SK-N-SH (cell line): ENCODE results near the gene CHCHD6. TPM values are rescaled to one million over a fixed set of nuclear protein-coding genes. Genes with fewer than 3 reads are reported as not detected.

Experiments used
- CTCF ChIA-PET: fragments of 300-600, 350-600 bp; formaldehyde crosslinking; extraction: SDS; loops from one replicate; lab custom pipeline; 2021; lab: Yijun Ruan, JAX
- POLR2A ChIA-PET: fragments of 350-600 bp; sonication (Branson Sonifier 250); formaldehyde crosslinking; extraction: SDS; loops from one replicate; lab custom pipeline; 2020; ENCODE audit warnings: antibody characterized with exemption, inconsistent platforms; lab: Yijun Ruan, JAX
- DNase-seq: peaks from one replicate; pipeline ENCODE4 v3.0.0; 2012
- H2AFZ ChIP-seq: fragments of 200-600 bp; sonication (generic); 2 replicates; pipeline ENCODE4 v1.8.1; 2016; ENCODE audit warnings: antibody characterized with exemption, mild to moderate bottlenecking, low read depth
- H3F3A ChIP-seq: fragments of 200-600 bp; sonication (generic); replicated peaks from 2 replicates; pipeline ENCODE3; 2016; ENCODE audit warnings: antibody characterized with exemption, mild to moderate bottlenecking; ENCODE audit not compliant: insufficient read depth
- H3K27ac ChIP-seq, 2 experiments: fragments of 200-500 bp in 1 of 2; fragments of 200-600 bp in 1 of 2; sonication (Bioruptor generic) in 1 of 2; sonication (generic), shearing (Covaris generic) in 1 of 2; 2 replicates each; pipeline versions ENCODE4 v1.5.1 to v1.6.1; 2014 to 2016; ENCODE audit warnings: low read depth in 2 of 2, inconsistent platforms in 1 of 2, low read length in 1 of 2, mild to moderate bottlenecking in 1 of 2, mixed read lengths in 1 of 2
- H3K27me3 ChIP-seq: fragments of 200-600 bp; sonication (generic), shearing (Covaris generic); 2 replicates; pipeline ENCODE4 v1.6.1; 2016; ENCODE audit warnings: mixed run types; ENCODE audit not compliant: insufficient read depth
- H3K36me3 ChIP-seq, 2 experiments: fragments of 200-500 bp in 1 of 2; fragments of 200-600 bp in 1 of 2; sonication (Bioruptor generic) in 1 of 2; sonication (generic) in 1 of 2; replicated peaks in 1 of 2; 2 replicates each; pipeline versions ENCODE3 to v1.5.1; 2014 to 2016; ENCODE audit warnings: low read length in 1 of 2, mild to moderate bottlenecking in 1 of 2; ENCODE audit not compliant: insufficient read depth in 2 of 2, control insufficient read depth in 1 of 2
- H3K4me1 ChIP-seq, 2 experiments: fragments of 200-500 bp in 1 of 2; fragments of 200-600 bp in 1 of 2; sonication (Bioruptor generic) in 1 of 2; sonication (generic), shearing (Covaris generic) in 1 of 2; 2 replicates each; pipeline versions ENCODE4 v1.5.1 to v1.6.1; 2014 to 2016; ENCODE audit warnings: low read depth in 1 of 2, low read length in 1 of 2, mixed run types in 1 of 2; ENCODE audit not compliant: insufficient read depth in 2 of 2, control insufficient read depth in 1 of 2
- H3K4me2 ChIP-seq: fragments of 200-600 bp; sonication (generic), shearing (Covaris generic); 2 replicates; pipeline ENCODE4 v1.6.1; 2017; ENCODE audit warnings: mixed run types
- H3K4me3 ChIP-seq, 2 experiments: fragments of 200-500 bp in 1 of 2; fragments of 200-600 bp in 1 of 2; sonication (Bioruptor generic) in 1 of 2; sonication (generic), shearing (Covaris generic) in 1 of 2; 2 replicates each; pipeline versions ENCODE4 v1.5.1 to v1.8.1; 2014 to 2016; ENCODE audit warnings: low read depth in 2 of 2, inconsistent platforms in 1 of 2, low read length in 1 of 2, mild to moderate bottlenecking in 1 of 2, mixed read lengths in 1 of 2, moderate library complexity in 1 of 2
- H3K79me2 ChIP-seq: fragments of 200-600 bp; sonication (generic); 2 replicates; pipeline ENCODE4 v1.8.1; 2017; ENCODE audit warnings: mild to moderate bottlenecking; ENCODE audit not compliant: insufficient read depth
- H3K9ac ChIP-seq: fragments of 200-600 bp; sonication (generic); 2 replicates; pipeline ENCODE4 v1.6.1; 2017; ENCODE audit warnings: mixed run types
- H3K9me2 ChIP-seq: fragments of 200-600 bp; sonication (generic); 2 replicates; pipeline ENCODE4 v1.6.1; 2017; ENCODE audit warnings: mixed run types
- H3K9me3 ChIP-seq: fragments of 200-600 bp; sonication (generic); 2 replicates; pipeline ENCODE4 v1.6.1; 2017; ENCODE audit warnings: mixed run types, mild to moderate bottlenecking, moderate library complexity
- H4K20me1 ChIP-seq: fragments of 200-600 bp; sonication (generic); 2 replicates; pipeline ENCODE4 v1.6.1; 2017; ENCODE audit warnings: mild to moderate bottlenecking, mixed run types; ENCODE audit not compliant: insufficient read depth
- GABPA ChIP-seq: IDR thresholded peaks from 2 replicates; pipeline ENCODE4 v1.4.0; 2012; ENCODE audit warnings: low read depth, mild to moderate bottlenecking
- JUND ChIP-seq: IDR thresholded peaks from 2 replicates; pipeline ENCODE4 v1.4.0; 2012
- MEF2A ChIP-seq: IDR thresholded peaks from 2 replicates; pipeline ENCODE4 v1.4.0; 2012; ENCODE audit warnings: low read depth, borderline replicate concordance
- NFIC ChIP-seq: IDR thresholded peaks from 2 replicates; pipeline ENCODE4 v1.4.0; 2012; ENCODE audit warnings: borderline replicate concordance
- POLR2AphosphoS5 ChIP-seq: IDR thresholded peaks from 2 replicates; pipeline ENCODE4 v1.6.1; 2012; ENCODE audit warnings: low read depth, low read length
- RAD21 ChIP-seq: IDR thresholded peaks from 2 replicates; pipeline ENCODE4 v1.6.1; 2012; ENCODE audit warnings: mild to moderate bottlenecking, low read length
- SIN3A ChIP-seq: IDR thresholded peaks from 2 replicates; pipeline ENCODE4 v1.6.1; 2012; ENCODE audit warnings: low read depth, mild to moderate bottlenecking, low read length, moderate library complexity, borderline replicate concordance
- TAF1 ChIP-seq: IDR thresholded peaks from 2 replicates; pipeline ENCODE4 v1.6.1; 2012; ENCODE audit warnings: low read depth, mild to moderate bottlenecking, low read length, moderate library complexity, borderline replicate concordance
- TCF12 ChIP-seq: IDR thresholded peaks from 2 replicates; pipeline ENCODE4 v1.4.0; 2012
- YY1 ChIP-seq: IDR thresholded peaks from 2 replicates; pipeline ENCODE4 v1.4.0; 2012; ENCODE audit warnings: low read depth, mild to moderate bottlenecking
- WGBS: methylation state at CpG from one replicate; pipeline ENCODE4 v1.1.6; 2017; ENCODE audit warnings: low lambda C conversion rate; 5-methylcytosine and 5-hydroxymethylcytosine counted together
- polyA plus RNA-seq, 3 experiments: library from polyadenylated mRNA; depleted of rRNA; stranded (reverse); fragments of >200 nt; gene quantifications; 2 replicates each; pipeline ENCODE4 v1.2.3, GENCODE V29; 2012
- TF ChIP-seq, protein P1 (sequence below): fragments of 150-350 bp; IDR thresholded peaks from 2 replicates; pipeline ENCODE4 v1.6.1; 2016; ENCODE audit warnings: mild to moderate bottlenecking, low read depth, low read length
- TF ChIP-seq, protein P2 (sequence below): fragments of 200-600 bp; sonication (generic); IDR thresholded peaks from 2 replicates; pipeline ENCODE4 v1.6.1; 2017; ENCODE audit warnings: antibody characterized with exemption, mild to moderate bottlenecking, moderate library complexity
- TF ChIP-seq, protein P3 (sequence below): IDR thresholded peaks from 2 replicates; pipeline ENCODE4 v1.4.0; 2012; ENCODE audit warnings: low read depth

The CHCHD6 gene
- polyA plus RNA-seq, 1 of the 3 experiments (the other 2 are of a cell fraction) = 42.5 TPM

DNA sequence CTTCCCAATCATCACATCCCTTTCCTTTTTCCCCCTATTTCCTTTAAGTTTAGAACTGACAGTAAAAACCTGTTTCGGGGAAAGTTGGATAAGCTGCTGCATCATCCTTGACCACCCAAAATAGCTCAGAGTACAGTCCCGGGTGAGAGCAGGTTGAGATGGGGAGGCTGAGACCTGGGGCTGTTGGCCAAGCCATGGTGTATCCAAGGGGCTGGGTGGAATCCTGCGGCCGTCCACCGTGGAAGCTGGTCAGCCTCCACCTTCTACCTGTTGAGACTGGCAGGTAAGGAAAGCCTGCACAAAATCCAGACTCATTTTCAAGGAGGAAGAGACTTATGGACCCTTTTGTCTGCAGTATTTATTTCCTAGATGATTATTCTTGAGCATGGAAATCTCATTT lies 150.6 kb downstream of the CHCHD6 start:
- Histone ChIP-seq H2AFZ (no peak overlapping the region), H3K9me2 (no peaks in the 10 kb centered on the region), H3K79me2 (no peaks in the 10 kb centered on the region), H4K20me1 (no peaks in the 10 kb centered on the region), H3K9me3 (no peaks in the 10 kb centered on the region), H3F3A (no peaks in the 10 kb centered on the region), H3K4me2 (no peak overlapping the region), H3K4me1 (peaks cover 0 to 6% of the 10 kb centered on the region in 2 experiments; a peak in 2 of 4 replicates), H3K9ac (no peak overlapping the region), H3K27ac (no peak overlapping the region), H3K27me3 (no peaks in the 10 kb centered on the region), H3K36me3 (no peaks in the 10 kb centered on the region), H3K4me3 (no peak overlapping the region)
- POLR2A ChIA-PET = no interaction called here
- no peak for DNase-seq
- WGBS = 89% methylated on average over 5 of the region's 5 CpGs
- TF ChIP-seq JUND = no peak
- no peak for TF ChIP-seq TAF1
- CTCF ChIA-PET = interaction anchor here (1.1 to 1.2 kb wide), 2 partner anchors 449 to 720 kb away, joined by 3 read pairs; no protein-coding TSS in a partner anchor

DNA sequence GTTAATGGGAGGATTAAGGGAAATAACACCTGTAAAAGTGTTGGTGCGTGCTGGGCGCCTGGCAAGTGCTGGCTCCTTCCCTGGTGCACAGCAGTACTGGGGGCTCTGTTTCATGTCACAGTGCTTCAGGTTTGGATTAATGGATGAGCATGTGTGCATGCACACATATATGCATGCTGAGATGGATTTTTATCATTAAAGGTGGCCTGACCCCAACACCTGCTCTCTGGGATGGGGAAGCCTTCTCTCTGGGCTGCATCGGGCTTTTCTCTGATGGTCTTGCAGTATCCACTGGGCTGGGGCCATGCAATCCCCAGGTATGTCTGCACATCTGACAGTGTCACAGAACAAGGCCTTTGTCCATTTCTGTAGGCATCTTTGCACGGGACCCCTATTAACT lies 151.3 kb downstream of the CHCHD6 start:
- POLR2A ChIA-PET = no interaction called here
- Histone ChIP-seq H3K27me3 (no peaks in the 10 kb centered on the region), H3K9ac (no peak overlapping the region), H3K36me3 (no peaks in the 10 kb centered on the region), H3K9me3 (no peaks in the 10 kb centered on the region), H3K4me1 (peaks cover 0 to 5% of the 10 kb centered on the region in 2 experiments; a peak in 2 of 4 replicates), H3K9me2 (no peaks in the 10 kb centered on the region), H2AFZ (no peak overlapping the region), H3F3A (peaks cover 3% of the 10 kb centered on the region), H3K79me2 (no peaks in the 10 kb centered on the region), H3K27ac (no peak overlapping the region), H4K20me1 (no peaks in the 10 kb centered on the region), H3K4me2 (no peak overlapping the region), H3K4me3 (no peak overlapping the region)
- no peak for DNase-seq
- CTCF ChIA-PET = interaction anchor here (1.1 to 1.3 kb wide), 4 partner anchors 20 to 720 kb away, joined by 3 to 4 read pairs (median 4); no protein-coding TSS in a partner anchor
- WGBS = 100% methylated on average over 3 of the region's 4 CpGs
- TF ChIP-seq RAD21 = no peak
- TF ChIP-seq, all 33 proteins: peak for 0

DNA sequence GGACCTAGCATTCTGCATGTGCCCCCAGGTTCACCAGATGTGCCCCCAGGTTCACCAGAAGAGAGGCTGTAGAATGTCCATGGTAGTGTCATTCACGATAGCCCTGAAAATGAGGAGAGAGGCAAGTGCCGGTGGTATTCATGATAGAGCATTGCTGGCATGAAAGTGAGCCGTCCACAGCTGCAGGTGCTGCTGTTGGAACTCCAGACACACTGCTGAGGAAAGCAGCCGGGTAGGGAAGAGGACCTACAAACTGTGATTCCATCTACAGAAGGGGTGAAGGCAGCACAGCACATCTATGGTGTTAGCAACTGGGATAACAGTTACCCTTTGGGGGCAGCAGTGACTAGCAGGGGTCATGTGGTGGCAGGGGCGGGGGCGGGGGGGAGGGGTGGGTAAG lies 153.9 kb downstream of the CHCHD6 start:
- H2AFZ ChIP-seq = no peak overlapping the region
- H3K4me2 ChIP-seq = no peak overlapping the region
- POLR2A ChIA-PET = no interaction called here

More for the DNA sequence above, 153.9 kb downstream of the CHCHD6 start:
- Histone ChIP-seq H3K36me3 (no peaks in the 10 kb centered on the region), H4K20me1 (no peaks in the 10 kb centered on the region), H3K27me3 (no peaks in the 10 kb centered on the region)
- TF ChIP-seq GABPA (no peak), NFIC (no peak), TAF1 (no peak), TCF12 (no peak), YY1 (no peak), MEF2A (no peak), POLR2AphosphoS5 (no peak), SIN3A (no peak)
- TF ChIP-seq, protein P1, sequence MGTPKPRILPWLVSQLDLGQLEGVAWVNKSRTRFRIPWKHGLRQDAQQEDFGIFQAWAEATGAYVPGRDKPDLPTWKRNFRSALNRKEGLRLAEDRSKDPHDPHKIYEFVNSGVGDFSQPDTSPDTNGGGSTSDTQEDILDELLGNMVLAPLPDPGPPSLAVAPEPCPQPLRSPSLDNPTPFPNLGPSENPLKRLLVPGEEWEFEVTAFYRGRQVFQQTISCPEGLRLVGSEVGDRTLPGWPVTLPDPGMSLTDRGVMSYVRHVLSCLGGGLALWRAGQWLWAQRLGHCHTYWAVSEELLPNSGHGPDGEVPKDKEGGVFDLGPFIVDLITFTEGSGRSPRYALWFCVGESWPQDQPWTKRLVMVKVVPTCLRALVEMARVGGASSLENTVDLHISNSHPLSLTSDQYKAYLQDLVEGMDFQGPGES = no peak
- TF ChIP-seq, protein P2, sequence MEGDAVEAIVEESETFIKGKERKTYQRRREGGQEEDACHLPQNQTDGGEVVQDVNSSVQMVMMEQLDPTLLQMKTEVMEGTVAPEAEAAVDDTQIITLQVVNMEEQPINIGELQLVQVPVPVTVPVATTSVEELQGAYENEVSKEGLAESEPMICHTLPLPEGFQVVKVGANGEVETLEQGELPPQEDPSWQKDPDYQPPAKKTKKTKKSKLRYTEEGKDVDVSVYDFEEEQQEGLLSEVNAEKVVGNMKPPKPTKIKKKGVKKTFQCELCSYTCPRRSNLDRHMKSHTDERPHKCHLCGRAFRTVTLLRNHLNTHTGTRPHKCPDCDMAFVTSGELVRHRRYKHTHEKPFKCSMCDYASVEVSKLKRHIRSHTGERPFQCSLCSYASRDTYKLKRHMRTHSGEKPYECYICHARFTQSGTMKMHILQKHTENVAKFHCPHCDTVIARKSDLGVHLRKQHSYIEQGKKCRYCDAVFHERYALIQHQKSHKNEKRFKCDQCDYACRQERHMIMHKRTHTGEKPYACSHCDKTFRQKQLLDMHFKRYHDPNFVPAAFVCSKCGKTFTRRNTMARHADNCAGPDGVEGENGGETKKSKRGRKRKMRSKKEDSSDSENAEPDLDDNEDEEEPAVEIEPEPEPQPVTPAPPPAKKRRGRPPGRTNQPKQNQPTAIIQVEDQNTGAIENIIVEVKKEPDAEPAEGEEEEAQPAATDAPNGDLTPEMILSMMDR = no peak
- TF ChIP-seq, protein P3, sequence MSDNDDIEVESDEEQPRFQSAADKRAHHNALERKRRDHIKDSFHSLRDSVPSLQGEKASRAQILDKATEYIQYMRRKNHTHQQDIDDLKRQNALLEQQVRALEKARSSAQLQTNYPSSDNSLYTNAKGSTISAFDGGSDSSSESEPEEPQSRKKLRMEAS = no peak
- TF ChIP-seq, all 33 proteins: peak for 0
- Histone ChIP-seq H3K4me1 (peaks cover 0 to 3% of the 10 kb centered on the region in 2 experiments; a peak in 2 of 4 replicates), H3K79me2 (no peaks in the 10 kb centered on the region), H3K9ac (no peak overlapping the region), H3F3A (peaks cover 3% of the 10 kb centered on the region), H3K9me2 (no peaks in the 10 kb centered on the region), H3K9me3 (no peaks in the 10 kb centered on the region), H3K4me3 (no peak overlapping the region), H3K27ac (no peak overlapping the region)
- CTCF ChIA-PET = interaction anchor here (1.1 kb wide), 1 partner anchor 13 kb away, joined by 3 read pairs; no protein-coding TSS in a partner anchor
- WGBS = 89% methylated on average over 6 of the region's 6 CpGs
- DNase-seq = no peak
